ENCODE results near the gene GNE.

DNA sequence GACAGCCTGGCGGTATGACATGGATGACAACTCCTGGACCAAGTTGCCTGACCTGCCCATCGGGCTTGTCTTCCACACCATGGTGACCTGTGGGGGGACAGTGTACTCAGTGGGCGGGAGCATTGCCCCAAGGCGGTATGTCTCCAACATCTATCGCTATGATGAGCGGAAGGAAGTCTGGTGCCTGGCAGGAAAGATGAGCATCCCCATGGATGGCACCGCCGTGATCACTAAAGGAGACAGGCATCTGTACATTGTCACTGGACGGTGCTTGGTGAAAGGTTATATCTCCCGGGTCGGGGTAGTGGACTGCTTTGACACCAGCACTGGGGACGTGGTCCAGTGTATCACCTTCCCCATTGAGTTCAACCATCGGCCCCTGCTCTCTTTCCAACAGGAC, 87.7 kb downstream of the GNE start:
- TF ChIP-seq, protein P1, sequence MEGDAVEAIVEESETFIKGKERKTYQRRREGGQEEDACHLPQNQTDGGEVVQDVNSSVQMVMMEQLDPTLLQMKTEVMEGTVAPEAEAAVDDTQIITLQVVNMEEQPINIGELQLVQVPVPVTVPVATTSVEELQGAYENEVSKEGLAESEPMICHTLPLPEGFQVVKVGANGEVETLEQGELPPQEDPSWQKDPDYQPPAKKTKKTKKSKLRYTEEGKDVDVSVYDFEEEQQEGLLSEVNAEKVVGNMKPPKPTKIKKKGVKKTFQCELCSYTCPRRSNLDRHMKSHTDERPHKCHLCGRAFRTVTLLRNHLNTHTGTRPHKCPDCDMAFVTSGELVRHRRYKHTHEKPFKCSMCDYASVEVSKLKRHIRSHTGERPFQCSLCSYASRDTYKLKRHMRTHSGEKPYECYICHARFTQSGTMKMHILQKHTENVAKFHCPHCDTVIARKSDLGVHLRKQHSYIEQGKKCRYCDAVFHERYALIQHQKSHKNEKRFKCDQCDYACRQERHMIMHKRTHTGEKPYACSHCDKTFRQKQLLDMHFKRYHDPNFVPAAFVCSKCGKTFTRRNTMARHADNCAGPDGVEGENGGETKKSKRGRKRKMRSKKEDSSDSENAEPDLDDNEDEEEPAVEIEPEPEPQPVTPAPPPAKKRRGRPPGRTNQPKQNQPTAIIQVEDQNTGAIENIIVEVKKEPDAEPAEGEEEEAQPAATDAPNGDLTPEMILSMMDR (IDR thresholded peaks at IDR 0.05; ENCODE audit: insufficient read depth, low read length): no peak
- TF ChIP-seq, protein P2, sequence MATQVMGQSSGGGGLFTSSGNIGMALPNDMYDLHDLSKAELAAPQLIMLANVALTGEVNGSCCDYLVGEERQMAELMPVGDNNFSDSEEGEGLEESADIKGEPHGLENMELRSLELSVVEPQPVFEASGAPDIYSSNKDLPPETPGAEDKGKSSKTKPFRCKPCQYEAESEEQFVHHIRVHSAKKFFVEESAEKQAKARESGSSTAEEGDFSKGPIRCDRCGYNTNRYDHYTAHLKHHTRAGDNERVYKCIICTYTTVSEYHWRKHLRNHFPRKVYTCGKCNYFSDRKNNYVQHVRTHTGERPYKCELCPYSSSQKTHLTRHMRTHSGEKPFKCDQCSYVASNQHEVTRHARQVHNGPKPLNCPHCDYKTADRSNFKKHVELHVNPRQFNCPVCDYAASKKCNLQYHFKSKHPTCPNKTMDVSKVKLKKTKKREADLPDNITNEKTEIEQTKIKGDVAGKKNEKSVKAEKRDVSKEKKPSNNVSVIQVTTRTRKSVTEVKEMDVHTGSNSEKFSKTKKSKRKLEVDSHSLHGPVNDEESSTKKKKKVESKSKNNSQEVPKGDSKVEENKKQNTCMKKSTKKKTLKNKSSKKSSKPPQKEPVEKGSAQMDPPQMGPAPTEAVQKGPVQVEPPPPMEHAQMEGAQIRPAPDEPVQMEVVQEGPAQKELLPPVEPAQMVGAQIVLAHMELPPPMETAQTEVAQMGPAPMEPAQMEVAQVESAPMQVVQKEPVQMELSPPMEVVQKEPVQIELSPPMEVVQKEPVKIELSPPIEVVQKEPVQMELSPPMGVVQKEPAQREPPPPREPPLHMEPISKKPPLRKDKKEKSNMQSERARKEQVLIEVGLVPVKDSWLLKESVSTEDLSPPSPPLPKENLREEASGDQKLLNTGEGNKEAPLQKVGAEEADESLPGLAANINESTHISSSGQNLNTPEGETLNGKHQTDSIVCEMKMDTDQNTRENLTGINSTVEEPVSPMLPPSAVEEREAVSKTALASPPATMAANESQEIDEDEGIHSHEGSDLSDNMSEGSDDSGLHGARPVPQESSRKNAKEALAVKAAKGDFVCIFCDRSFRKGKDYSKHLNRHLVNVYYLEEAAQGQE (IDR thresholded peaks at IDR 0.05; ENCODE audit: insufficient replicate concordance, low read depth): no peak
- TF ChIP-seq SPI1 (IDR thresholded peaks at IDR 0.05; ENCODE audit: borderline replicate concordance, low read depth): no peak
- no peak for TF ChIP-seq POLR2AphosphoS5 (IDR thresholded peaks at IDR 0.05; ENCODE audit: low read depth)

Data from HL-60 (cell line).